PC-9 (cell line): ENCODE data around the gene IQCM. TPM values are rescaled to one million over a fixed set of nuclear protein-coding genes. Genes with fewer than 3 reads are reported as not detected.

Experiments
- BruUV-seq: library from RNA; stranded (reverse); fragments of 400-500 nt; replicated peaks from 2 replicates; lab custom pipeline; 2021; lab: Mats Ljungman, UMichigan
- CTCF ChIA-PET: fragments of 300-600 bp; sonication (Branson Sonifier 250); formaldehyde crosslinking; loops from one replicate; lab custom pipeline; 2022; ENCODE audit warnings: antibody characterized with exemption; lab: Charles Lee
- POLR2A ChIA-PET: fragments of 300-600 bp; sonication (Branson Sonifier 250); formaldehyde crosslinking; loops from one replicate; lab custom pipeline; 2022; ENCODE audit warnings: antibody characterized with exemption; ENCODE audit not compliant: unreplicated experiment; lab: Charles Lee
- DNase-seq, 2 experiments: peaks; one replicate each; pipeline versions ENCODE4 v3.0.0 to v3.0.0-alpha.2; 2015 to 2022; ENCODE audit warnings: mixed read lengths in 1 of 2
- H2AFZ ChIP-seq: fragments of 200-600 bp; sonication (generic); 2 replicates; pipeline ENCODE4 v1.8.1; 2017; ENCODE audit warnings: antibody characterized with exemption
- H3F3A ChIP-seq: fragments of 200-600 bp; sonication (generic); 2 replicates; pipeline ENCODE4 v1.8.1; 2017; ENCODE audit warnings: antibody characterized with exemption, mild to moderate bottlenecking, low read depth; ENCODE audit not compliant: insufficient read depth
- H3K27ac ChIP-seq: fragments of 200-600 bp; sonication (generic); 2 replicates; pipeline ENCODE4 v1.6.1; 2016; ENCODE audit warnings: mixed run types
- H3K27me3 ChIP-seq: fragments of 200-600 bp; sonication (generic); 2 replicates; pipeline ENCODE4 v1.6.1; 2016; ENCODE audit warnings: low read depth, mixed run types; ENCODE audit not compliant: insufficient read depth
- H3K36me3 ChIP-seq: fragments of 200-600 bp; sonication (generic); 2 replicates; pipeline ENCODE4 v1.6.1; 2016; ENCODE audit warnings: low read depth, mixed run types
- H3K4me1 ChIP-seq: fragments of 200-600 bp; sonication (generic); replicated peaks from 2 replicates; pipeline ENCODE4 v1.6.1; 2016; ENCODE audit warnings: mixed run types; ENCODE audit not compliant: insufficient read depth
- H3K4me2 ChIP-seq: fragments of 200-600 bp; sonication (generic); 2 replicates; pipeline ENCODE4 v1.6.1; 2017; ENCODE audit warnings: mixed run types
- H3K4me3 ChIP-seq: fragments of 200-600 bp; sonication (generic); 2 replicates; pipeline ENCODE4 v1.6.1; 2016; ENCODE audit warnings: mixed run types
- H3K79me2 ChIP-seq: fragments of 200-600 bp; sonication (generic); 2 replicates; pipeline ENCODE4 v1.6.1; 2017; ENCODE audit warnings: low read depth, mixed run types
- H3K9me2 ChIP-seq: fragments of 200-600 bp; sonication (generic); 2 replicates; pipeline ENCODE4 v1.8.1; 2017; ENCODE audit warnings: mild to moderate bottlenecking; ENCODE audit not compliant: insufficient read depth
- H3K9me3 ChIP-seq: fragments of 200-600 bp; sonication (generic); 2 replicates; pipeline ENCODE4 v1.8.1; 2016; ENCODE audit warnings: low read depth; ENCODE audit not compliant: insufficient read depth
- H4K20me1 ChIP-seq: fragments of 200-600 bp; sonication (generic); 2 replicates; pipeline ENCODE4 v1.8.1; 2017; ENCODE audit not compliant: insufficient read depth
- CTCF ChIP-seq: fragments of 200-600 bp; sonication (generic); conservative IDR thresholded peaks from 2 replicates; pipeline ENCODE4 v1.6.1; 2017; ENCODE audit warnings: mixed run types, antibody characterized with exemption, mild to moderate bottlenecking, moderate library complexity
- EZH2 ChIP-seq: fragments of 200-600 bp; sonication (generic); IDR thresholded peaks from 2 replicates; pipeline ENCODE4 v1.8.0; 2017; ENCODE audit warnings: antibody characterized with exemption, low read depth
- intact Hi-C: fragments of 100-400 bp; cut with micrococcal nuclease; formaldehyde crosslinking; loops from one replicate; pipeline ENCODE4 v1.10.0; 2022; ENCODE audit not compliant: unreplicated experiment
- total RNA-seq: library from RNA; stranded (reverse); gene quantifications from 2 replicates; pipeline ENCODE4 v1.2.3, GENCODE V29; 2021

IQCM gene
- total RNA-seq, 1 experiment from 2014 or later = not detected

- Histone ChIP-seq H2AFZ (no peak overlapping the region), H3K4me1 (no peaks in the 10 kb centered on the region), H3F3A (no peaks in the 10 kb centered on the region), H3K27ac (no peak overlapping the region), H3K4me2 (no peak overlapping the region), H3K4me3 (no peak overlapping the region), H3K27me3 (no peaks in the 10 kb centered on the region), H3K36me3 (no peaks in the 10 kb centered on the region), H4K20me1 (no peaks in the 10 kb centered on the region), H3K9me3 (no peaks in the 10 kb centered on the region), H3K79me2 (no peaks in the 10 kb centered on the region), H3K9me2 (no peaks in the 10 kb centered on the region)
- ChIA-PET POLR2A (no interaction called here), CTCF (no interaction called here)
- DNase-seq = no peak
- intact Hi-C loops = no loop called here
- BruUV-seq = no TSS peak
- TF ChIP-seq EZH2 = no peak
- TF ChIP-seq CTCF = no peak
These were observed 103.9 kb downstream of the IQCM start for GRCh38 chr4:149711593-149712365.

GRCh38 chr4:149709640-149710039, 106.0 kb downstream of the IQCM start:
- Histone ChIP-seq H3F3A (no peaks in the 10 kb centered on the region), H3K4me2 (no peak overlapping the region), H3K79me2 (no peaks in the 10 kb centered on the region), H3K27ac (no peak overlapping the region), H3K4me1 (no peaks in the 10 kb centered on the region), H3K9me2 (no peaks in the 10 kb centered on the region), H3K27me3 (no peaks in the 10 kb centered on the region), H2AFZ (no peak overlapping the region), H3K36me3 (no peaks in the 10 kb centered on the region), H3K9me3 (no peaks in the 10 kb centered on the region), H4K20me1 (no peaks in the 10 kb centered on the region), H3K4me3 (no peak overlapping the region)
- TF ChIP-seq CTCF (no peak), EZH2 (no peak)
- ChIA-PET POLR2A (no interaction called here), CTCF (no interaction called here)
- intact Hi-C loops = no loop called here
- DNase-seq = no peak
- BruUV-seq = no TSS peak

- POLR2A ChIA-PET = no interaction called here
- Histone ChIP-seq H3K36me3 (no peaks in the 10 kb centered on the region), H3F3A (no peaks in the 10 kb centered on the region), H4K20me1 (no peaks in the 10 kb centered on the region), H2AFZ (0 out of 2 replicates have a peak overlapping the region, but pooled peaks have one; percentile 27), H3K27me3 (no peaks in the 10 kb centered on the region), H3K4me3 (no peak overlapping the region), H3K4me2 (no peak overlapping the region), H3K9me2 (no peaks in the 10 kb centered on the region), H3K79me2 (no peaks in the 10 kb centered on the region), H3K27ac (no peak overlapping the region), H3K9me3 (no peaks in the 10 kb centered on the region), H3K4me1 (no peaks in the 10 kb centered on the region)
- DNase-seq = no peak
- intact Hi-C loops = no loop called here
- TF ChIP-seq EZH2 = no peak
- TF ChIP-seq CTCF = no peak
- BruUV-seq = no TSS peak
- CTCF ChIA-PET = no interaction called here
These were observed 107.0 kb downstream of the IQCM start for GRCh38 chr4:149708513-149709130.
